Skeletal muscle cell (primary cell): ENCODE measurements around the gene TMEM88.
"Not testable (repeated sequence)": the region's sequence is repeated elsewhere in the genome, so short reads cannot be mapped to it uniquely, and the experiment has no call there.

Experiments used
- DNase-seq: peaks from one replicate; pipeline ENCODE4 v3.0.0-alpha.2; 2010; ENCODE audit warnings: low read depth
- H3K4me3 ChIP-seq: 2 replicates; pipeline ENCODE4 v1.5.1; 2011; ENCODE audit warnings: low read depth, mild to moderate bottlenecking, control low read depth, low read length, moderate library complexity

Gene TMEM88

GRCh38 chr17:7854851-7855659 is at the start of gene TMEM88:
Gene TMEM88, plus strand, starts transcription at chr17:7855066. Its CDS starts 9 bp downstream, at chr17:7855075.
- DNase-seq, result no peak
- peak within 1 kb of the TSS; percentile 75 for H3K4me3 ChIP-seq

GRCh38 chr17:7806587-7806986 is 48.3 kb upstream of the TMEM88 start:
- DNase-seq, result no peak
- H3K4me3 ChIP-seq, result no peak overlapping the region

GRCh38 chr17:7807206-7807605 is 47.7 kb upstream of the TMEM88 start:
- H3K4me3 ChIP-seq, result no peak overlapping the region
- DNase-seq, result no peak

- no peak overlapping the region for H3K4me3 ChIP-seq
- DNase-seq, result no peak
Observed at GRCh38 chr17:7809086-7809790, 45.6 kb upstream of the TMEM88 start.

- DNase-seq, H3K4me3 ChIP-seq: not testable (repeated sequence)
Observed at GRCh38 chr17:7809791-7810343, 45.0 kb upstream of the TMEM88 start.

GRCh38 chr17:7811251-7811650 is 43.6 kb upstream of the TMEM88 start:
- DNase-seq, result no peak
- H3K4me3 ChIP-seq, result no peak overlapping the region

GRCh38 chr17:7814969-7815368 is 39.9 kb upstream of the TMEM88 start:
- no peak overlapping the region for H3K4me3 ChIP-seq
- no peak for DNase-seq

- H3K4me3 ChIP-seq, result no peak overlapping the region
- no peak for DNase-seq
Observed at GRCh38 chr17:7816926-7817642, 37.8 kb upstream of the TMEM88 start.

GRCh38 chr17:7817643-7817964 is 37.3 kb upstream of the TMEM88 start:
- no peak overlapping the region for H3K4me3 ChIP-seq
- no peak for DNase-seq

GRCh38 chr17:7818026-7818425 is 36.8 kb upstream of the TMEM88 start:
- no peak for DNase-seq
- no peak overlapping the region for H3K4me3 ChIP-seq

- H3K4me3 ChIP-seq, result no peak overlapping the region
- DNase-seq, result no peak
Observed at GRCh38 chr17:7818746-7819645, 35.9 kb upstream of the TMEM88 start.

GRCh38 chr17:7820231-7820630 is 34.6 kb upstream of the TMEM88 start:
- H3K4me3 ChIP-seq, result no peak overlapping the region
- no peak for DNase-seq

GRCh38 chr17:7822126-7822525 is 32.7 kb upstream of the TMEM88 start:
- H3K4me3 ChIP-seq, result no peak overlapping the region
- DNase-seq, result no peak

- no peak for DNase-seq
- no peak overlapping the region for H3K4me3 ChIP-seq
Observed at GRCh38 chr17:7823581-7824001, 31.3 kb upstream of the TMEM88 start.

- no peak for DNase-seq
- no peak overlapping the region for H3K4me3 ChIP-seq
Observed at GRCh38 chr17:7824021-7824924, 30.6 kb upstream of the TMEM88 start.

GRCh38 chr17:7825206-7825990 is 29.5 kb upstream of the TMEM88 start:
- DNase-seq, result no peak
- no peak overlapping the region for H3K4me3 ChIP-seq

- no peak overlapping the region for H3K4me3 ChIP-seq
- no peak for DNase-seq
Observed at GRCh38 chr17:7830616-7831015, 24.2 kb upstream of the TMEM88 start.
